GM10266 (cell line): Measurements from ENCODE around the gene EPHA5.

Source experiments
- DNase-seq: peaks from one replicate; pipeline ENCODE4 v3.0.0; 2012; ENCODE audit errors: extremely low spot score
- CTCF ChIP-seq: IDR thresholded peaks from 2 replicates; pipeline ENCODE4 v1.5.1; 2012; ENCODE audit warnings: mild to moderate bottlenecking, low read depth; ENCODE audit not compliant: control insufficient read depth, insufficient read depth; ENCODE audit errors: missing control alignments

The EPHA5 gene

GRCh38 chr4:65416891-65417290 lies 253.4 kb downstream of the EPHA5 start:
- TF ChIP-seq CTCF: no peak
- DNase-seq: no peak

- DNase-seq: no peak
- TF ChIP-seq CTCF: no peak
Measured at GRCh38 chr4:65407483-65407882, 262.8 kb downstream of the EPHA5 start.

GRCh38 chr4:65401083-65401482 lies 269.2 kb downstream of the EPHA5 start:
- TF ChIP-seq CTCF: no peak
- no peak for DNase-seq

- no peak for DNase-seq
- no peak for TF ChIP-seq CTCF
Measured at GRCh38 chr4:65399084-65399483, 271.2 kb downstream of the EPHA5 start.

- no peak for TF ChIP-seq CTCF
- no peak for DNase-seq
Measured at GRCh38 chr4:65393078-65393477, 277.2 kb downstream of the EPHA5 start.

GRCh38 chr4:65392488-65392887 lies 277.8 kb downstream of the EPHA5 start:
- TF ChIP-seq CTCF: no peak
- DNase-seq: no peak

GRCh38 chr4:65391814-65392213 lies 278.5 kb downstream of the EPHA5 start:
- DNase-seq: no peak
- no peak for TF ChIP-seq CTCF
